HK-2 (cell line): ENCODE results near the gene NR1D1.

Experiments used
- DNase-seq: peaks from one replicate; pipeline ENCODE4 v3.0.0-alpha.2; 2018; ENCODE audit not compliant: unreplicated experiment

NR1D1 gene

DNA sequence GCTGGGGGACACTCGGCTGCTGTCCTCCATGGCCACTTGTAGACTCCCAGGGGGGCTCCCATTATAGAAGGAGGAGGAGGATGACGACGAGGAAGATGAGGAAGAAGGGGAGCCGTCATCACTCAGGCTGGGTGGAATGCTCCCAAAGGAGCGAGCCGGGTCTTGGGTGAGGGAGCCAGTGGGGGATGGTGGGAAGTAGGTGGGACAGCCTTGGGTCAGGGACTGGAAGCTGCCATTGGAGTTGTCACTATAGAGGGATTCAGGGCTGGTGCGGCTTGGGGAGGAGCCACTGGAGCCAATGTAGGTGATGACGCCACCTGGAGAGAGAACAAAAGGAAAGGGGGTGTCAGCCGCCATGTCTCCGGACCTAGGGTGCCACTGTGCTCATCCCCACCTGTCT, 3.3 kb downstream of the NR1D1 start:
- DNase-seq: no peak

DNA sequence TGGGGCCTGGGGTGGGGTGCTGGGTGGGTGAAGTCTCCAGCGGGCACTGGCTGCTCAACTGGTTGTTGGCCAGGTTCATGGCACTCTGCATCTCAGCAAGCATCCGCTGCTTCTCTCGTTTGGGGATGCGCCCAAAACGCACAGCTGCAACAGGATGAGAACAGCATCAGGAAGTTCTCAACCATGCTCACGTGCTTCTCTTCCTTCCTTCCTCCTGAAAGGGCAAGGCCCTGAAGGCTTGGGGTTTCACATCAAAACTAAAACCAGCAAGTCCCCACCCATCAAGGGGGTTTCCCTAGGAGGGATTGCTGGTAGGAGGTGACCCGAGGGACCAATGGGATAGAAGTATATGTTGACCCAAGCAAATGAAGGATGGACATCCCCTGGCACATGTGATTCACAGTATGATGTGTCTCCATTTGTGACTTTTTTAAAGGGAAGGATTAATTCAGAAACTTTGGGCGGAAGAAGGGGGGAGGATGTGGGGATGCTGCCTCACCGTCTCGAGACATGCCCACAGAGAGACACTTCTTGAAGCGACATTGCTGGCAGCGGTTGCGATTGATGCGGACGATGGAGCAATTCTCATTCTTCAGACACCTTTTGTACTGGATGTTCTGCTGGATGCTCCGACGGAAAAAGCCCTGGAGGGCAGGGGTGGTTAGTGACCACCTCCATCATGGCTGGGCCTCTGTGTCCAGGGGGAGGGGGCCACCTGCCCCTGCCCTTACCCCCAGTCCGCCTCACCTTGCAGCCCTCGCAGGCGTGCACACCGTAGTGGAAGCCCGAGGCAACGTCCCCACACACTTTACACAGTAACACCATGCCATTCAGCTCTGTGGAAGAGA, 4.2 kb downstream of the NR1D1 start:
- DNase-seq: no peak

DNA sequence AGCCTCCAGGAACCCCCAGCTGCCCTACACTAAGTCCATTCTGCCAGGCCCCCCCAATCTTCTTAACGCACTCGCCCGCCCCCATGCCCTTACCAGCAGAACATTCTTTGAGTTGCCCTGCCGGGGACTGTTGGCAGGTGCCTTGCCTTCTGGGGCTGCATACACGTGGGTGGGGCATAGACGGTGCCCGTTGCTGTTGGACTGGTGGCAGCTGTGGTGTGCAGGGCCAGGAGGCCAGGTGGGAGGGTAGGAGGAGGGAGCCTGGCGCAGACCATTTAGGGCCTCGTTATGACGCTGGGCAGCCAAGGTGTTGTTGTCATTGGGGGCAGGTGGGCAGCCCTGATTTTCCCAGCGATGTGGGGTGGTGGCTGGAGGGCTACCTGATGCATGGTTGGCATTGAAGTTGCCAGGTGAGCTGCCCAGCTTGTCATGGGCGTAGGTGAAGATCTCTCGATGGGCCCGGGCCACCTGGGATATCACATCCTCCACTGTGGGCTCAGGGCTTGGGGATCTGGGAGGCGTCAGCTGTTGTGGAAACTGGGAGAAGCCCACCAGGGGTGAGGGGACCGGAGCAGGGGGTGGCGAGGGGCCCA, 4.9 kb downstream of the NR1D1 start:
- DNase-seq: no peak

DNA sequence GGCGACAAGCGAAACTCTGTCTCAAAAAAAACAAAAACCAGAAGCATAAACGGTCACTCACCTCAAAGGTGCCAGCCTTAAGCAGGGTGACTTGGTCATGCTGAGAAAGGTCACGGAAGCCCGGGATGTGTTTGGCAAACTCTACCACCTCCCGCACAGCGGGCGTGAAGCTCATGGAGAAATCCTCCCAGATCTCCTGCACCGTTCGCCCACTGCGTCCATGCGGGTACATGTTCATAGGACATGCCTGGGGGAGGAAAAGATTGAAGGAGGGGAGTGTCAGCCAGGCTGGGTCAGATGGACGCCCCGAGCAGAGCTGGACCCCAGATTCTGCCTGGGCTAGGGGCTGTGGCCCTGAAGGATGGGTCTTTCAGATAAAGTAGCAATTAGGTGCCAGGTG, 5.5 kb downstream of the NR1D1 start:
- no peak for DNase-seq

DNA sequence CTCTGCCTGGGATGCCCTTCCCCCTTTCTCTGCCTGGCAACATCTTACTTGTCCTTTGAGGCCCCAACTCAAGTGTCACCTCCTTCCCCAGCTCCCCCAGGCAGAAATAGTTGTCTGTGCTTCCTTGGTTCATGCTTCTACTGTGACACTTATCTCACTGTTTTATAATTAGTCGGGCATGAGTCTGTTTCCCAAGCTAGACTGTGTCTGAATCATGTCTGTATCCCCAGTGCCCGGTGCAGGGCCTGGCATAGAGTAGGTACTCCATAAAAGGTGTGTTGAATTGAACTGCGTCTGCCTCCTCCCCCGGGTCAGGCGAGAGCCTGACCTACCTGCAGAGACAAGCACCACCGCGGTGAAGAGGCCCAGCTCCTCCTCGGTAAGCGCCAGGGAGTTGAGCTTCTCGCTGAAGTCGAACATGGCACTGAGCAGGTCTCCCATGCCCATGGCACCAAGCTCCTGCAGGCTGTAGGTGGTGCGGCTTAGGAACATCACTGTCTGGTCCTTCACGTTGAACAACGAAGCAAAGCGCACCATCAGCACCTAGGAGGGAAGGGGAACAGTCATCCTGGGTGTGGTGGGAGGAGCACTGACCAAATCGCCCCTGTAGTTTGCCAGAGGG, 6.7 kb downstream of the NR1D1 start:
- DNase-seq: no peak

DNA sequence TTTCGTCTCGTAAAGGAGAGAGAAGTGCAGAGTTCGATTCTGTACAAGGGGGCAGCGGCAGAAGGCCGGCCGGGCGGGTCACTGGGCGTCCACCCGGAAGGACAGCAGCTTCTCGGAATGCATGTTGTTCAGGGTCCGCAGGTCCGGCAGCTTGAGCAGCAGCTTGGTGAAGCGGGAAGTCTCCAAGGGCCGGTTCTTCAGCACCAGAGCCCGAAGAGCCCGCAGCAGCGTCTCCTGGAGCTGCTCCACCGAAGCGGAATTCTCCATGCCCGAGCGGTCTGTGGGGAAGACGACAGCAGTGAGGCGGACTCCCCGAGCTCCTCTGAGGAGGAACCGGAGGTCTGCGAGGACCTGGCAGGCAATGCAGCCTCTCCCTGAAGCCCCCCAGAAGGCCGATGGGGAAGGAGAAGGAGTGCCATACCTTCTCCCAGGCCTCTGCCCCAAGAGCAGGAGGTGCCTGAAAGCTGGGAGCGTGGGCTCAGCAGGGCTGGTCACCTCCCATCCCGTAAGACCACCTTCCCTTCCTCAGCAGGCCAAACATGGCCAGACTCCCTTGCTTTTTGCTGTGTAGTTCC, 7.3 kb downstream of the NR1D1 start:
- no peak for DNase-seq

DNA sequence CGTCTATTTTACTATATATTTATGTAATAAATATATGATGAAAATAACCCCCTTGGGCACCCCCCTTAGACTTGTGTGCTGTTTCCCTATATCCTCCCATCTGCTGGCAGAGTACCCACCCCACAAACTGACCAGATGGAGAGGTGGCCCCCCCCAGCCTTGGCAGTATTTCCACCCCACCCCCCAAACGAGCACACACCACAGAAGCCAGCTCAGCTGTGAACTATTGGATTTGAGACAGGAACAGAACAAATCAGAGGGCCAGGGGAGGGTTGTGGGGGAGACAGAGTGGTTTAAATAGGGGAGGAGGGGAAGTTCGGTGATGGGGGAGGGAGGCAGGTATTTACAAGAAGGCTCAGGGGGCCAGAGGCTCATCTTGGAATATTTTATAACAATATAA, 7.8 kb downstream of the NR1D1 start:
- no peak for DNase-seq

DNA sequence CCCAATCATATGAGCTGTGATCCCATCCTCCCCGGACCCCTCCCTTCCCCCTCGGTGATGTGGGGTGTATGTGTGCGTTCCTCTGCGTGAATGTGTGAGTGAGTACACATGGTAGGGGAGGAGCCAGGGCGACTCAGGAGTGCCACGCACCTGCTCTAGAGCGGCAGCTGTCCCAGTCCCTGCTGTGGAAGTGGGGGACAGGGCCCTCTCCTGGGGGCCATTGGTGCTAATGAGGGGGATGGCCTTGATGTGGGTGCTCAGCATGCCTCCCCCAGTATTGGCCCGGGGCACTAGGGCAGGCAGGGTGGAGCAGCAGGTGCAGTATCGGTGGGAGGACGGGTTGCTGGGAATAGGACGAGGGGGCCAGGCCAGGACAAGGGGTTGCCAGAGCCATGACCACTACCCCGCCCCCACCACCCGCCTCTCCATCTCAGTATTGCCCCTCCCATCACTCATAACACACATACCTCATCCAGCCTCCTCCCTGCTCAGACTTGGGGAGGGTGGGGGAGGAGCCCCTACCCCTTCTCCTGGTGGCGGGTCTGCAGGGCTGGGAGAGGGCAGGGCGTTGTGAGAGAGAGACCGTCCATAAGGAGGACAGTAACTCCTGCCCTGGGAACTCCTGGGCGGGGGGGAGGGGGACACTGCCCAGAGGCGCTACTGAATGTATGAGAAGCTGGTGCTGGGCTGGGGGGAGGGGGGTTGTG, 8.5 kb downstream of the NR1D1 start:
- no peak for DNase-seq

DNA sequence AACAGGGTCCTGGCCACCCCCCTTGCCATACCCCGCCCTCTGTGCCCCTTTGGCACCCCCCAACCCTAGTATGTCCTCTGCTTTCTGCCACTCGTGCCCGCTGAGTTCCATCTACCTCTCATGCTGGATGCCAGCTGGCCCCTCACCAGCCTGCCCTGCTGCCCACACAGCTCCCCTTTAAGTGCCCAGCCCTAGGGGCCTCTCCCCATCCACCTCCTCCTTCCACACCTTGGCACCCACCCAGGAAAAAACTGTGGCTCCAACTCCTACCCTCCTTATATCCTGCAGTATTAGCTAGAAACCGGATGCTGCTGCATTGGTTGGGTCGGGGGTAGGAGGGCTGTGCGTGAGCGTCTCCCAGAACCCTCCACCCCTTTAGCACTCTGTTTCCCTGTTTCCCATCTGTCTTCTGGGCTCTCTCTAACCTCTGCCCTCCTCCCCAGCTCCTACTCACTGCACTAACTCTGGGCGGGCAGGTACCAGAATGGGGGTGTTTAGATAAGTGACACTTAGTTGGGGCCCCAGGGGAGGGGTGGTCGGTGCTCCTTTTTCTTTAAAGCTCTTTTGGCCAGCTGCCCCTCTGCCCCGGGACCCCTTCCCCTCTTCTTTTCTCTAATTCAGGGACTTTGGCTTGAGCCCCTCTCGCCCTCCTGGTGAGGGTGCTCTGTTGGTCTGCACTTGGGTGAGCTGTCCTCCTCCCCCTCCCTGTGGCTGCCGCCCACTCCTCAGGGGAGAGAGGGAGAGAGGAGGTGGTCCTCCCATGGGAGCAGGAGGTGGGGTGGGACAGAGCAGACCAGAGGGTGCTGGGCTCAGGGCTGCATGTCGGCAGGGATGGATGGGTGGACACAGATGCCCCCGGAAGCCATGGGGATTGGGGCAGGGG, 9.9 kb downstream of the NR1D1 start:
- no peak for DNase-seq

DNA sequence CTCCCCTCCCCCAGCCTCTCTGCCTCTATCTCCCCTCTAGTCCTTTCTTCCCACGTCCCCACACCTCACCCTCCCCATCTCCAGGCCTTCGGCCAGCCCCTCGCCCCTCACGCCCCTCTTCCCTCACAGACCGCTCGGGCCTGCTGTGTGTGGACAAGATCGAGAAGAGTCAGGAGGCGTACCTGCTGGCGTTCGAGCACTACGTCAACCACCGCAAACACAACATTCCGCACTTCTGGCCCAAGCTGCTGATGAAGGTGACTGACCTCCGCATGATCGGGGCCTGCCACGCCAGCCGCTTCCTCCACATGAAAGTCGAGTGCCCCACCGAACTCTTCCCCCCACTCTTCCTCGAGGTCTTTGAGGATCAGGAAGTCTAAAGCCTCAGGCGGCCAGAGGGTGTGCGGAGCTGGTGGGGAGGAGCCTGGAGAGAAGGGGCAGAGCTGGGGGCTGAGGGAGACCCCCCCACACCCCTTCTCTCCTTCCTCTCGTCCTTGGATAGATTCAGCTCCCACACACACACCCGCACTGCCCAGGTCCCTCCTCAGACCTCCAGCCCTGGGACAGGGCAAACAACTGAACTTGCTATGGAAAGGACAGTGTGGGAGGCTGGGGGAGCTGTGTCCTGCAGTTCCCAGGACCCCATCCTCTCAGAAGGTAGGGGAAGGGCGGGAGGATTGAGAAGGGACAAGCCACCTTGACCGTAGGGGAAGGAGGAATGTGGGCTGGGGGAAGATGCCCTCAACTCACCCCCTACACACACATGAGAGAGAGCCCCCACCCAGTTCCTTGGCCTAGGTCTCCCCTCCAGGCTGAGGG, 11.1 kb downstream of the NR1D1 start:
- DNase-seq: no peak

DNA sequence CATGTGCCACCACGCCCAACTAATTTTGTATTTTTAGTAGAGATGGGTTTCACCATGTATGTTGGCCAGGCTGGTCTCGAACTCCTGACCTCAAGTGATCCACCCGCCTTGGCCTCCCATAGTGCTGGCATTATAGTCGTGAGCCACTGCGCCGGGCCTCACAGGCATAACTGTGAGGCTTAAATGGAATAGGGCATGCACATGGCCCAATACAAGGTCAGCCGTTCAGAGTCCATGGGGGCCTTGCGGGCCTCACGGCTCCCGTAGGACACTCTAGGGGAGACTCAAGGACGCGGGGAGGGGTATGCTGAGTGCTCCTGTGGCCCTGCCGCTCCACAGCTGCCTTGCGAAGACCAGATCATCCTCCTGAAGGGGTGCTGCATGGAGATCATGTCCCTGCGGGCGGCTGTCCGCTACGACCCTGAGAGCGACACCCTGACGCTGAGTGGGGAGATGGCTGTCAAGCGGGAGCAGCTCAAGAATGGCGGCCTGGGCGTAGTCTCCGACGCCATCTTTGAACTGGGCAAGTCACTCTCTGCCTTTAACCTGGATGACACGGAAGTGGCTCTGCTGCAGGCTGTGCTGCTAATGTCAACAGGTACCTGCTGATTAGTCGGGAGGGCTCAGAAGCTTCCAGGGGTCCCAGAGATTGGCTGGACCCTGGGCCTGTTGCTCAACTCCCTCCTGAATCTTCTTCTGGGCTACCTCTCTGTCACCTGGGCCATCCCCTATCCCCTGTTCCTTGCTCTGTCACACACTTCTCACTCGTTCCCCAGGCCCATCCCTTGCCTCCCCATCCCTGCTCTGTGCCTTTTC, 12.3 kb downstream of the NR1D1 start:
- DNase-seq: no peak

DNA sequence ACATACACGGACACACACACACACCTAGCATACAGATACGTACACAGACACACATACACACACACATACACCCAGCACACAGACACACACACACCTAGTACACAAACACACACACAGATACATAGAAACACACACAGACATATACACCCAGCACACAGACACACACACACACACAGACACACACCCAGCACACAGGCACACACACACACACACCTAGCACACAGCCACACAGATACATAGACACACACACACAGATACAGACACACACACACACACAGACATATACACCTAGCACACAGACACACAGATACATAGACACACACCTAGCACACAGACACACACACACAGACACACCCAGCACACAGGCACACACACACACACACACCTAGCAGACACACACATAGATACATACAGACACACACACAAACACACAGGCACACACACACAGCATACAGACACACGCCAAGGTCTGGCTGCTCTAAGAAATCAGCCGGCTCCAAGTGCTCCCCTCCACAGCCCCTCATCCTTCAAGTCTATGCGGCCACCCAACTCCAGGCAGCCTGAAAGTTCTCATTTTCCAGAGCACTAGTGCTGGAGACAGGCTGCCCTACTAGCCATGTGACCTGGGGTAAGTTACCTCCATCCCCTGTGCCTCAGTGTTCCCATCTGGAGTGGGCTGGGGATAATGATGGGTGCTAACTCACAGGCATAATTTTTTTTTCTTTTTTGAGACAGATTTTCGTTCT, 13.2 kb downstream of the NR1D1 start:
- DNase-seq: no peak

DNA sequence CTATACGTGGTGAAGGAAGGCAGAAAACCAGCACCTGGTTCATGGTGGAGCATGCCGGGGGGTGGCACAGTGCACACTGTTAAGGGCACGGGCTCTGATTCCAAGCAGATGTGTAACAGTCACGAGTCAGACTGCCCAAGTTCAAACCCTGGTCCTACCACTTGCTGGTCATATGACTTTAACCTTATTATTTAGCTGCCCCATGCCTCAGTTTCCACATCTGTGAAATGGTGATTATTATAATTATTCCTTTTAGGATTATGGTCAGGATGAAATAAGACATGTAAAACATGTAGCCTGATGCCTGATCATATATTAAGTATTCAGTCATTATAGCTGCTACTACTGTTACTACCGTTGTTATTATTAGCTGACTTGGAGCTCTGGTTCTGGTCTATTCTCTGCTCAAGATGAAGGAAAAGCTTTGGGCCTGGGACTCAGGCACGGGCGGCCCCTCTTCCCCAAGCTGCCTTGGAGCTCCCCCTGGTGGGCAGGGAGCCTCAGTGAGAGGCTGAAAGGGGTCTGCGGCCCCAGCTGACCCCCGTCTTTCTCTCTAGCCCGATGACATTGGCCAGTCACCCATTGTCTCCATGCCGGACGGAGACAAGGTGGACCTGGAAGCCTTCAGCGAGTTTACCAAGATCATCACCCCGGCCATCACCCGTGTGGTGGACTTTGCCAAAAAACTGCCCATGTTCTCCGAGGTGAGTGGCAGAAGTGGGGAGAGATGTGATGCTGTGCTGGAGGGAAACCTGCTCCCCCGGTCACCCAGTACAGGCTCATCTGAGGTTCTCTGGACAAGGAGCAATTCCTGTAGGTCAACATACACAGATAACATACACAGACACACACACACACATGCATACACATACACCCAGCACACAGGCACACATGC, 14.0 kb downstream of the NR1D1 start:
- DNase-seq: no peak

DNA sequence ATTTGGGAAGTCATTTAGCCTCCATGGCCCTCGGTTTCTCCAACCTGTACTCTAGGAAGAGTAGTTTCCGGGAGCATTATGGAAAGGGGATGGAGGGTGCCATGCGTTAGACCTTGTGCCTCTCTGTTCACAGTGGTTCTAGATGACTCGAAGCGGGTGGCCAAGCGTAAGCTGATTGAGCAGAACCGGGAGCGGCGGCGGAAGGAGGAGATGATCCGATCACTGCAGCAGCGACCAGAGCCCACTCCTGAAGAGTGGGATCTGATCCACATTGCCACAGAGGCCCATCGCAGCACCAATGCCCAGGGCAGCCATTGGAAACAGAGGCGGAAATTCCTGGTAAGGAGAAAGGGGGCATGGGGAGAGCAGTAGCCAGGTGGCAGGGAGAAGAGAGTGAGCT, 15.9 kb downstream of the NR1D1 start:
- DNase-seq: no peak

DNA sequence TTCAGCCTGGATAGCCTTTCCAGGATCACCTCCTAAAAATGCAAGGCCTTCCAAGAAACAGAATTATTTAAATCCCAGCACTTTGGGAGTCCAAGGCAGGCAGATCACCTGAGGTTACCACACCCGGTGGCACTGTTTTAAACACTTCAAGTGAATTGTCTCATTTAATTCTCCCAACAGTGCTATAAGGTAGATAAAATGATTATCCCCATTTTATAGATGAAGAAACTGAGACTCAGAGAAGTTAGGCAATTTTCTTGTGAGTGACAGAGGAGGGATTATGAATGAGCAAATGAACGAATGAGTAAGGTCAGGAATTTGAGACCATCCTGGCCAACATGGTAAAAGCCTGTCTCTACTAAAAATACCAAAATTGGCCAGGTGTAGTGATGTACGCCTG, 20.8 kb downstream of the NR1D1 start:
- no peak for DNase-seq

DNA sequence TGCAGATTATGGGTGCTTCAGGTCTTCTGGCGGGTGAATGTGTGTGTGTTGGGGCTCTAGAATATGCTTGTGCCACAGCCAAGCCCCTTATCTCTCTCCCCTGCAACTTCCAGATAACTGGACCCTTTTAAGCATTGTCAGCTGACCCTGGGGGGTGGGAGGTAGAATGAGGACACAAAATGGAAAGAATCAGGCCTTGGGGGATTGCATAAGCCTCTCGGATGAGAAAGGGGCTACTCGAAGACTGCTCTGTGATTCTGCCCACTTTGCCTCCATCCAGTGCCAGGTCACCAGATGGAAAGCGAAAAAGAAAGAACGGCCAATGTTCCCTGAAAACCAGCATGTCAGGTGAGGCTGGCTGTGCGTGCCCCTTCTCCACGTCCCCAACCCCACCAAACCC, 23.8 kb downstream of the NR1D1 start:
- no peak for DNase-seq

DNA sequence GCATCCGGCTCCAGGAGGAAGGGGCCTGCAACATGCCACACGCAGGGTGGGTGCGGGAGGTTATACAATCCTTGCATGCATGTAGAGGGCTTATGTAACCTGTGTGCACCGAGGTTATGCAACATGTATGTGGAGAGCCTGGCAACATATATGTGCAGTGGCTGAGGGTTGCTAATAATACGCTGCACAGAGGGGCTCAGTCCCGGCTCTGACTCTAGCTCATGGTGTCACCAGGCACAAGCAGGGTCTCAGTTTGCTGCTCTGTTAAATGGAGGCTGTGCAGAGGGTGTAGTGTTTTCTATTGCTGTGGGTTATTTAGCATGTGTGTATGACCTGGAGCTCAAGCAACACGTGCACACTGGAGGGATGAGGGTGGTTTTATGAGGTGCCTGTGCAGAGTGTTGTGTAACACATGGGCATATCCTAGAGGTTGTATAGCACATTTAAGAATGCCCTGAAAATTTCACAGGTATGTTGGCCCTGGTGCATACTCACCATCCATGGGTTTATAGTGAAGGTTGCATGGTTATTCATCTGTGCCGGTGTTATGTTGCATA, 24.4 kb downstream of the NR1D1 start:
- DNase-seq: no peak
